ENCODE measurements around the gene FREM1. TPM values are rescaled to one million over a fixed set of nuclear protein-coding genes. Genes with fewer than 3 reads are reported as not detected.

FREM1 gene
- total and polyA plus RNA-seq, 9 donors = 0.61 to 9.2 (median 2.8) TPM

DNA sequence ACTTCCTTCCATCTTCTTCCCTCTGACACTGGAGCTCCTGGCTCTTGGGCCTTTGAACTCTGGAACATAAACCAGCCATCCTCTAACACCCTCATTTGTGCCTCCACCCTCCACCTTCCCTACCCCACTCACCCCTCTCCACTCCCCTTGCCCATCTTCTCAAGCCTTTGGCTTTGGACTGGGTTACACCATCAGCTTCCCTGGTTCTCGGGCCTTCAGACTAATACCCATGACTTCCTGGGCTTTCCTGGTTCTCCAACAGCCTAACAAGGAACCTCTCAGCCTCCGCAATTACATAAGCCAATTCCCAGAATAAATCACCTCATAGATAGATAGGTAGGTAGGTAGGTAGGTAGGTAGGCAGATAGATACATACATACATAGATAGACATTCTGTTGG, 67.1 kb downstream of the FREM1 start:
- H3K27ac ChIP-seq = no peak overlapping the region
- H3K36me3 ChIP-seq = no peaks in the 10 kb centered on the region
- intact Hi-C loops (cut with DNase I) = no loop called here
- no peak for DNase-seq
- H3K27me3 ChIP-seq = no peaks in the 10 kb centered on the region
- H3K4me1 ChIP-seq (ENCODE audit: insufficient read depth) = no peaks in the 10 kb centered on the region
- TF ChIP-seq CTCF (IDR thresholded peaks at IDR 0.05) = no peak
- TF ChIP-seq EP300 (IDR thresholded peaks at IDR 0.05) = no peak
- TF ChIP-seq POLR2A (IDR thresholded peaks at IDR 0.05) = no peak
- no peak overlapping the region for H3K4me3 ChIP-seq
- WGBS, 3 donors = 95 to 100% (median 98%) methylated on average over 2 of the region's 2 CpGs
- H3K9me3 ChIP-seq = no peaks in the 10 kb centered on the region

- Histone ChIP-seq H3K36me3 (no peaks in the 10 kb centered on the region), H3K27me3 (no peaks in the 10 kb centered on the region), H3K27ac (no peak overlapping the region), H3K9me3 (no peaks in the 10 kb centered on the region), H3K4me1 (ENCODE audit: insufficient read depth) (no peaks in the 10 kb centered on the region), H3K4me3 (no peak overlapping the region)
- intact Hi-C loops (cut with DNase I) = no loop called here
- DNase-seq = no peak
- TF ChIP-seq CTCF (IDR thresholded peaks at IDR 0.05) (no peak), POLR2A (IDR thresholded peaks at IDR 0.05) (no peak), EP300 (IDR thresholded peaks at IDR 0.05) (no peak)
- 93 to 94% (median 93%) methylated on average over 10 of the region's 10 CpGs for WGBS, 3 donors
These were observed 68.0 kb downstream of the FREM1 start for GRCh38 chr9:14842269-14842668.

DNA sequence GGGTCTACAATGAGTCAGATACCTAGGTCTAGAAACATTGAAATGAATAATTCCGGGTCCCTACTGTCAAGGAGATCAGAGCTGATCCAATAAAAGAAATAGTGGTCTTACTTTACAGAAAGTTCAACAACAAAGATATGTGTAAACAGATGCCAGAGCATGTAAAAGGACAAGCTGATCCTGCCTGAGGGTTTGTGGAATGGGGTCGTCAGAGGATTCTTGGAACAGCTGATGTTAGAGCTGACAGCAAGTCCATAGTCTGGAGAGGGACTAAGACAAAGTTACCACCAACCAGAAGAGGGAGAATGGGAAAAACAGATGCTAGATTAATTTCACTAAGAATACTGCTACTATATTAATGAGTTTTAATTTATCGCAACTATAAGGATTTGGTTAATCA, 71.5 kb downstream of the FREM1 start:
- Histone ChIP-seq H3K36me3 (no peaks in the 10 kb centered on the region), H3K9me3 (no peaks in the 10 kb centered on the region), H3K27ac (no peak overlapping the region), H3K4me3 (no peak overlapping the region), H3K27me3 (no peaks in the 10 kb centered on the region), H3K4me1 (ENCODE audit: insufficient read depth) (no peaks in the 10 kb centered on the region)
- WGBS, 3 donors = 77 to 82% (median 77%) methylated on average over 3 of the region's 3 CpGs
- no peak for DNase-seq
- intact Hi-C loops (cut with DNase I) = no loop called here
- TF ChIP-seq CTCF (IDR thresholded peaks at IDR 0.05) (no peak), POLR2A (IDR thresholded peaks at IDR 0.05) (no peak), EP300 (IDR thresholded peaks at IDR 0.05) (no peak)

DNA sequence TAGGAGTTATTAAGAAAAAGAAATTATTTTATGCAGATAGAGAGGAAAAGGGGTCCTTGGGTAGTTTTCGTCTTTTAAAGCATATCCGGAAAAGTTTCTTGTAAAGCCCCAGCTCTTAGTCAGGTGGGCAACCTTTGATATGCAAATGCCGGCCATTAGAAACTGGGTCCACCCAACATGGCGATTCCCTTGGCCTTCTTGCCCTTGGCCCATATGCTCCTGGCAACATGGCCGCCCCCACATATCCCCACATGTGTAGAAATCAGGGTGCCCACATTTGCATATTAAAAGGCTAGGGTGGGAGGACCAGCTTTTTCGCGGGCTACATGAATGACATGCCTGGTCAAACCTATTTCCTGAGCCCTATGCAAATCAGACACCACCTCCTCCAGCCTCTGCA, 73.3 kb downstream of the FREM1 start:
- 86 to 95% (median 95%) methylated on average over 7 of the region's 7 CpGs for WGBS, 3 donors
- Histone ChIP-seq H3K27ac (no peak overlapping the region), H3K4me1 (ENCODE audit: insufficient read depth) (no peaks in the 10 kb centered on the region), H3K36me3 (no peaks in the 10 kb centered on the region), H3K27me3 (no peaks in the 10 kb centered on the region), H3K9me3 (no peaks in the 10 kb centered on the region), H3K4me3 (no peak overlapping the region)
- DNase-seq = no peak
- TF ChIP-seq CTCF (IDR thresholded peaks at IDR 0.05) (no peak), POLR2A (IDR thresholded peaks at IDR 0.05) (no peak), EP300 (IDR thresholded peaks at IDR 0.05) (no peak)
- intact Hi-C loops (cut with DNase I) = no loop called here

DNA sequence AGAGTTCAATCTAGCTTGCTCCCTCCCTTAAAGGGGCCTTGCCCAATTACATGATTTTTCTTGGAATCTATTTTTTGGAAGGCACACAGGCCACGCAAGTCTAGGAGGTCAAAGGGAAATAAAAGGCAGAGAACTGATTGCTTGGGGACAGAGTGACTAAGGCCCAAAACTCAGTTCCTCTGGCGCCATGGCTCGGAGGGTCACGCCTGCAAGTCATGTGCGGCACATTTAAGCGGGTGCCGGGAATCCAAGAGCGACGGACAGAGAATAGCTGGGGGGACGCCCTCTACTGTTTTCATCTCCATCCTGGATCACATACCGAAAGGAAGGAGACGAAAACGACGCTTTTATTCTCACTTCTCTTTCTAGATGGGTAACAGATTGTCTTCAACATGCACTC, 78.6 kb downstream of the FREM1 start:
- TF ChIP-seq POLR2A (IDR thresholded peaks at IDR 0.05) (no peak), EP300 (IDR thresholded peaks at IDR 0.05) (no peak)
- WGBS, 3 donors = 94 to 96% (median 95%) methylated on average over 14 of the region's 14 CpGs
- no peaks in the 10 kb centered on the region for H3K36me3 ChIP-seq
- H3K9me3 ChIP-seq = no peaks in the 10 kb centered on the region
- no peaks in the 10 kb centered on the region for H3K27me3 ChIP-seq
- H3K4me3 ChIP-seq = no peak overlapping the region
- no peaks in the 10 kb centered on the region for H3K4me1 ChIP-seq (ENCODE audit: insufficient read depth)
- intact Hi-C loops (cut with DNase I) = no loop called here
- no peak for DNase-seq
- H3K27ac ChIP-seq = no peak overlapping the region
